GM12872 (cell line): ENCODE data around the gene HNRNPA1.

ENCODE experiments used
- CTCF ChIP-seq: IDR thresholded peaks from 3 replicates; pipeline ENCODE4 v1.5.1; 2011; ENCODE audit warnings: low read depth, mild to moderate bottlenecking, low read length, moderate library complexity; ENCODE audit not compliant: insufficient read depth

The HNRNPA1 gene

GRCh38 chr12:54277823-54278276, 2.7 kb upstream of the HNRNPA1 start:
- no peak for TF ChIP-seq CTCF

GRCh38 chr12:54279227-54279631, 1.3 kb upstream of the HNRNPA1 start:
- no peak for TF ChIP-seq CTCF

GRCh38 chr12:54279632-54280467, 676 bp upstream of the HNRNPA1 start, which contains the start of gene CBX5:
TSS of gene CBX5 (minus strand) at chr12:54280122. CDS start at chr12:54257650, 22,472 bp downstream.
- TF ChIP-seq CTCF, result no peak

GRCh38 chr12:54282949-54283593, 2.5 kb downstream of the HNRNPA1 start:
- no peak for TF ChIP-seq CTCF

- no peak; the same call in 2 of the 3 replicates for TF ChIP-seq CTCF
Observed at GRCh38 chr12:54285150-54286041, 4.9 kb downstream of the HNRNPA1 start.

- TF ChIP-seq CTCF, result no peak
Observed at GRCh38 chr12:54286042-54287030, 5.8 kb downstream of the HNRNPA1 start.
